HG03521 (cell line): ENCODE results near the gene CFAP70.

ENCODE experiments used
- ATAC-seq: cut with Tn5 transposase; IDR thresholded peaks from one replicate; pipeline ENCODE4 v1.9.1; 2021; ENCODE audit warnings: mild to moderate bottlenecking, moderate library complexity; ENCODE audit not compliant: unreplicated experiment

Gene CFAP70

GRCh38 chr10:73218431-73219191 lies 140.1 kb downstream of the CFAP70 start:
- no peak for ATAC-seq

GRCh38 chr10:73217628-73218027 lies 141.0 kb downstream of the CFAP70 start:
- ATAC-seq: no peak

- ATAC-seq: no peak
Observed at GRCh38 chr10:73215749-73216148, 142.9 kb downstream of the CFAP70 start.

GRCh38 chr10:73211106-73211811 lies 147.4 kb downstream of the CFAP70 start:
- ATAC-seq: no peak

GRCh38 chr10:73210395-73211105 lies 148.1 kb downstream of the CFAP70 start:
- ATAC-seq: no peak

- no peak for ATAC-seq
Observed at GRCh38 chr10:73209705-73210104, 149.0 kb downstream of the CFAP70 start.

- ATAC-seq: no peak
Observed at GRCh38 chr10:73207883-73208282, 150.8 kb downstream of the CFAP70 start.

- ATAC-seq: no peak
Observed at GRCh38 chr10:73206385-73206784, 152.3 kb downstream of the CFAP70 start.

- ATAC-seq: no peak
Observed at GRCh38 chr10:73205890-73206289, 152.8 kb downstream of the CFAP70 start.

GRCh38 chr10:73205081-73205480 lies 153.6 kb downstream of the CFAP70 start:
- ATAC-seq: no peak
